Measurements from ENCODE around the gene BTBD2. TPM values are rescaled to one million over a fixed set of nuclear protein-coding genes. Genes with fewer than 3 reads are reported as not detected.
A peak's percentile ranks its signal among the peaks of the same experiment; 100 is the strongest.

Gene BTBD2
- total RNA-seq, 1 donor from 2014 or later: 44.4 TPM

GRCh38 chr19:1944916-1945561 is 70.5 kb downstream of the BTBD2 start:
- no peak for DNase-seq (ENCODE audit: low read depth)

GRCh38 chr19:1944088-1944915 is 71.2 kb downstream of the BTBD2 start:
- DNase-seq (ENCODE audit: low read depth): no peak

GRCh38 chr19:1943661-1944087 is 71.8 kb downstream of the BTBD2 start:
- DNase-seq (ENCODE audit: low read depth): no peak

GRCh38 chr19:1942934-1943555 is 72.5 kb downstream of the BTBD2 start:
- no peak for DNase-seq (ENCODE audit: low read depth)

- peak; percentile 64 for DNase-seq (ENCODE audit: low read depth)
Observed at GRCh38 chr19:1942078-1942933, 73.2 kb downstream of the BTBD2 start.

GRCh38 chr19:1941146-1942077 is 74.1 kb downstream of the BTBD2 start, which contains the start of gene CSNK1G2:
TSS of gene CSNK1G2 (plus strand) at chr19:1941172. CDS start at chr19:1969773, 28,601 bp downstream.
- no peak for DNase-seq (ENCODE audit: low read depth)

GRCh38 chr19:1938071-1938470 is 77.4 kb downstream of the BTBD2 start:
- no peak for DNase-seq (ENCODE audit: low read depth)

- DNase-seq (ENCODE audit: low read depth): no peak
Observed at GRCh38 chr19:1936916-1937610, 78.5 kb downstream of the BTBD2 start.

- no peak for DNase-seq (ENCODE audit: low read depth)
Observed at GRCh38 chr19:1936430-1936829, 79.1 kb downstream of the BTBD2 start.

- DNase-seq (ENCODE audit: low read depth): peak; percentile 55
Observed at GRCh38 chr19:1935484-1936208, 79.9 kb downstream of the BTBD2 start.

Other genes with a start within 250 kb of the BTBD2 start
- gene ATP8B3, start 203.4 kb downstream of the BTBD2 start, total RNA-seq: 0.48 and 1.1 TPM in 2 replicates
- gene REXO1, start 167.2 kb downstream of the BTBD2 start, total RNA-seq: 9.0 and 9.4 TPM in 2 replicates
- 8.6 and 9.7 TPM in 2 replicates for gene KLF16, start 152.1 kb downstream of the BTBD2 start, total RNA-seq
- 106 and 111 TPM in 2 replicates for gene ABHD17A, start 130.2 kb downstream of the BTBD2 start, total RNA-seq
- 4.7 and 5.0 TPM in 2 replicates for gene ADAT3, start 110.3 kb downstream of the BTBD2 start, total RNA-seq
- gene SCAMP4, start 110.3 kb downstream of the BTBD2 start, total RNA-seq: 73.0 and 97.7 TPM in 2 replicates
- 70.6 and 75.2 TPM in 2 replicates for gene CSNK1G2, start 74.5 kb downstream of the BTBD2 start, total RNA-seq
- 35.3 and 44.6 TPM in 2 replicates for gene MKNK2, start 35.5 kb upstream of the BTBD2 start, total RNA-seq
- gene MOB3A, start 80.6 kb upstream of the BTBD2 start, total RNA-seq: 17.6 and 22.4 TPM in 2 replicates
- gene IZUMO4, start 81.2 kb upstream of the BTBD2 start, total RNA-seq: 7.2 and 8.2 TPM in 2 replicates
- gene AP3D1, start 135.9 kb upstream of the BTBD2 start, total RNA-seq: 109 and 114 TPM in 2 replicates
- gene DOT1L, start 148.2 kb upstream of the BTBD2 start, total RNA-seq: 7.9 and 8.3 TPM in 2 replicates
- gene PLEKHJ1, start 220.6 kb upstream of the BTBD2 start, total RNA-seq: 77.5 and 86.7 TPM in 2 replicates
- 21.6 and 23.1 TPM in 2 replicates for gene SF3A2, start 221.1 kb upstream of the BTBD2 start, total RNA-seq
- gene AMH, start 233.6 kb upstream of the BTBD2 start, total RNA-seq: 5.1 and 7.3 TPM in 2 replicates
- gene JSRP1, start 240.7 kb upstream of the BTBD2 start, total RNA-seq: 303 and 333 TPM in 2 replicates